ENCODE measurements around the gene RAC3. TPM values are rescaled to one million over a fixed set of nuclear protein-coding genes. Genes with fewer than 3 reads are reported as not detected.

The RAC3 gene
- total RNA-seq, 2 experiments from 2014 or later = 3.3 to 5.3 TPM

- Mint-ChIP-seq H3K27ac (no peak overlapping the region), H3K4me3 (no peak overlapping the region), H3K27me3 (no peaks in the 10 kb centered on the region), H3K9me3 (no peaks in the 10 kb centered on the region), H3K36me3 (ENCODE audit: low read depth) (no peaks in the 10 kb centered on the region), H3K4me1 (ENCODE audit: low read depth) (peaks cover 3% of the 10 kb centered on the region)
- H3K9me3 ChIP-seq (ENCODE audit: control insufficient read depth in 1 of 2, insufficient read depth in 1 of 2, low read length in 2 of 2) = no peaks in the 10 kb centered on the region
- intact Hi-C loops (cut with DNase I, micrococcal nuclease) = no loop called here
- ChIA-PET POLR2A (interaction anchor here (1.1 to 1.5 kb wide), 2 partner anchors 14 to 57 kb away, joined by 3 to 5 read pairs; no protein-coding TSS in a partner anchor), CTCF (interaction anchor here (1.3 kb wide), 1 partner anchor 57 kb away, joined by 4 read pairs; no protein-coding TSS in a partner anchor)
- ATAC-seq (ENCODE audit: poor library complexity) (no peak), DNase-seq (no peak)
- H3K27me3 ChIP-seq (ENCODE audit: control insufficient read depth in 1 of 2, insufficient read depth in 2 of 2, low read length in 2 of 2) = no peaks in the 10 kb centered on the region
- TF ChIP-seq CTCF (IDR thresholded peaks at IDR 0.05) = no peak
- H3K27ac ChIP-seq (ENCODE audit: low read depth in 1 of 2, low read length in 2 of 2) = no peak overlapping the region
- H3K4me1 ChIP-seq (ENCODE audit: insufficient read depth, low read length) = peaks cover 15% of the 10 kb centered on the region
- H3K36me3 ChIP-seq (ENCODE audit: insufficient read depth, low read length) = peaks cover 11% of the 10 kb centered on the region
- no peak overlapping the region for H3K4me3 ChIP-seq (ENCODE audit: low read length)
Measured at GRCh38 chr17:82016061-82016874, 15.2 kb upstream of the RAC3 start.

- Histone ChIP-seq H3K27ac (ENCODE audit: low read depth in 1 of 2, low read length in 2 of 2) (no peak overlapping the region), H3K27me3 (ENCODE audit: control insufficient read depth in 1 of 2, insufficient read depth in 2 of 2, low read length in 2 of 2) (no peaks in the 10 kb centered on the region), H3K9me3 (ENCODE audit: control insufficient read depth in 1 of 2, insufficient read depth in 1 of 2, low read length in 2 of 2) (no peaks in the 10 kb centered on the region), H3K36me3 (ENCODE audit: insufficient read depth, low read length) (peaks cover 11% of the 10 kb centered on the region), H3K4me3 (ENCODE audit: low read length) (no peak overlapping the region), H3K4me1 (ENCODE audit: insufficient read depth, low read length) (peaks cover 22% of the 10 kb centered on the region)
- no peak for ATAC-seq (ENCODE audit: poor library complexity)
- H3K4me3 Mint-ChIP-seq = no peak overlapping the region
- no peaks in the 10 kb centered on the region for H3K9me3 Mint-ChIP-seq
- TF ChIP-seq CTCF (IDR thresholded peaks at IDR 0.05) = no peak
- no peak for DNase-seq
- H3K27me3 Mint-ChIP-seq = no peaks in the 10 kb centered on the region
- no peak overlapping the region for H3K27ac Mint-ChIP-seq
- ChIA-PET POLR2A (interaction anchor here (1.5 kb wide), 1 partner anchor 13 kb away, joined by 3 read pairs; no protein-coding TSS in a partner anchor), CTCF (interaction anchor here (1.2 kb wide), 1 partner anchor 57 kb away, joined by 4 read pairs; no protein-coding TSS in a partner anchor)
- no peaks in the 10 kb centered on the region for H3K36me3 Mint-ChIP-seq (ENCODE audit: low read depth)
- H3K4me1 Mint-ChIP-seq (ENCODE audit: low read depth) = peaks cover 10% of the 10 kb centered on the region
- intact Hi-C loops (cut with DNase I, micrococcal nuclease) = no loop called here
Measured at GRCh38 chr17:82016875-82017459, 14.5 kb upstream of the RAC3 start.

GRCh38 chr17:82017612-82018151, 13.8 kb upstream of the RAC3 start:
- Mint-ChIP-seq H3K27me3 (no peaks in the 10 kb centered on the region), H3K4me1 (ENCODE audit: low read depth) (peaks cover 11% of the 10 kb centered on the region), H3K27ac (no peak overlapping the region), H3K36me3 (ENCODE audit: low read depth) (peaks cover under 1% of the 10 kb centered on the region), H3K9me3 (no peaks in the 10 kb centered on the region), H3K4me3 (no peak overlapping the region)
- H3K4me3 ChIP-seq (ENCODE audit: low read length) = no peak overlapping the region
- DNase-seq (no peak), ATAC-seq (ENCODE audit: poor library complexity) (no peak)
- no peak for TF ChIP-seq CTCF (IDR thresholded peaks at IDR 0.05)
- no peak overlapping the region for H3K27ac ChIP-seq (ENCODE audit: low read depth in 1 of 2, low read length in 2 of 2)
- no peaks in the 10 kb centered on the region for H3K27me3 ChIP-seq (ENCODE audit: control insufficient read depth in 1 of 2, insufficient read depth in 2 of 2, low read length in 2 of 2)
- intact Hi-C loops (cut with DNase I, micrococcal nuclease) = no loop called here
- no peaks in the 10 kb centered on the region for H3K9me3 ChIP-seq (ENCODE audit: control insufficient read depth in 1 of 2, insufficient read depth in 1 of 2, low read length in 2 of 2)
- H3K4me1 ChIP-seq (ENCODE audit: insufficient read depth, low read length) = peaks cover 28% of the 10 kb centered on the region
- H3K36me3 ChIP-seq (ENCODE audit: insufficient read depth, low read length) = peaks cover 11% of the 10 kb centered on the region
- ChIA-PET POLR2A (interaction anchor here (1.5 kb wide), 1 partner anchor 12 kb away, joined by 3 read pairs; no protein-coding TSS in a partner anchor), CTCF (interaction anchor here (1.2 kb wide), 1 partner anchor 58 kb away, joined by 4 read pairs; no protein-coding TSS in a partner anchor)

Measured in CD4-positive, alpha-beta T cell (primary cell).